GM21381 (cell line): ENCODE data around the gene CARM1.

ENCODE experiments used
- ATAC-seq: cut with Tn5 transposase; IDR thresholded peaks from one replicate; pipeline ENCODE4 v1.9.1; 2021; ENCODE audit warnings: mild to moderate bottlenecking, moderate library complexity; ENCODE audit not compliant: unreplicated experiment

CARM1 gene

DNA sequence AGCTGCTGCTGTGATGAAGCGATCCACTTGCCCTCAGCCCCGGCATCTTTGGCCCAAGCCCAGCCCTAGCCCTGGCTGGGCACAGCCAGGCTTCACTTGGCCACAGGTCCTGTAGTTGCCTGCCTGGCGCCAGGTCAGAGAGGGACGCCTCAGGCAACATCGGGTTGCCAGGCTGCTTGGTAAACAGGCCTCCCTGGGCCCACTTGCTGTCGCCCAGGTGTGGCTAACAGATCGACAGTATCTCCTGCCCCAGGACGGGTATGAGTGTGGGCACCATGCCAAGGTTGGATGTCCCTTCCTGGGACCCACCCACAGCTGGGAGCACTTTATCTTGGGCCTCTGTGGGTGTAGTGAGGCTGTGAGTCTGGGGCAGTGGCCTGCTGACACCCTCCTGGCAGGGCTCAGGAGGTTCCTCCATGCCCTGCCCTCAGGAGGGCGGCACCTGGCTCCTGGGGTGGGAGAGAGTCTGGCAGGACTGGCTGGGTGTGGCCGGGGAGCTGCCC is 27.8 kb downstream of the CARM1 start:
- ATAC-seq: no peak

- no peak for ATAC-seq
These were observed 36.6 kb downstream of the CARM1 start for GRCh38 chr19:10907925-10908324.

DNA sequence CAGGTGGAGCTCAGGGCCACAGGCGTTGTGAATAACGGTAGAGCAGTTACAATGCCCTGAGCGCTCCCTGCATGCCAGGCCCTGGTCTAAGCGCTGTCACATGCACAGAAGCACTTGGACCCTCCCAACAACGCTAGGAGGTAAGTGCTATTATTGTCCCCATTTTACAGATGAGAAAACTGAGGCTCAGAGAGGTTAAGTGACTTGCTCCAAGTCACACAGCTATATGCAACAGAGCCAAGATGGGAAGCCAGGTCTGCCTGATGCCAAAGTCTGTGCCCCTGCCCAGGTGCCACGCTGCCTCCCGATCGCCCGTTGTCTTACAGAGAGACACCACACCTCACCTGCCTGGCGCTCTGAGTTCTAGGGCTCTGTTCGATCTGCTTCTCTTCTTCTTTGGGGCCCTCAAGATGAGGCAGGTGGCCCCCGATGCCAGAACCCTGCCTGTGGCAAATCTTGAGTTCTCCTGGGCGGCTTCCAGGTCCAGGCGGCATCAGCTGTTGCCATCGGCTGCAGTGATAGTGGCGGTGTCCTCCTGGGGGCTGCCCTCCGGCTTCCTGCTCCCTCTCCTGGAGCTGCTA is 37.1 kb downstream of the CARM1 start:
- no peak for ATAC-seq

- no peak for ATAC-seq
These were observed 40.4 kb downstream of the CARM1 start for GRCh38 chr19:10911579-10912363.

GRCh38 chr19:10912619-10913018 is 41.3 kb downstream of the CARM1 start:
- no peak for ATAC-seq

DNA sequence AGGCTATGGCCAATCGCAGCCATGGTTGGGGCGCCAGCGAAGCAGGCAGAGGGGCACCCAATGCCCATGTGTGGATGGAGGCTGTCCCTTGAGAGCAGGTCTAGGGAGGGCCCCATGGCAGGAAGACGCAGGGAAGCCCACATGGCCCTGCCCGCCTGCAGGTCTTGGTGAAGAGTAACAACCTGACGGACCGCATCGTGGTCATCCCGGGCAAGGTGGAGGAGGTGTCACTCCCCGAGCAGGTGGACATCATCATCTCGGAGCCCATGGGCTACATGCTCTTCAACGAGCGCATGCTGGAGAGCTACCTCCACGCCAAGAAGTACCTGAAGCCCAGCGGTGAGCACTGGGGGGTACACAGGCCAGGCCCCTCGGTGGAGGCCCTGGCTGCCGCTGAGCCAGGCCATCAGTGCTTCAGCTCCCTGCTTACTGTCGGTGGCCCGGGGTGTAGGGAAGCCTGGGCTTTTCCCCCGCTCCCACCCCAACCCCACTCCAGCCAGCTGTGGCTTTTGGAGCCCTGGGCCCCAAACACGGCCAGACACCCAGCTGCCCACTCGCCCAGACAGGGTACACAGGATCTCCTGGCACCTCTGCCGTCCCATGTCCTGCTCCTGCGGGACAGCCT is 42.5 kb downstream of the CARM1 start:
- ATAC-seq: no peak

- ATAC-seq: no peak
These were observed 44.1 kb downstream of the CARM1 start for GRCh38 chr19:10915130-10916091.

DNA sequence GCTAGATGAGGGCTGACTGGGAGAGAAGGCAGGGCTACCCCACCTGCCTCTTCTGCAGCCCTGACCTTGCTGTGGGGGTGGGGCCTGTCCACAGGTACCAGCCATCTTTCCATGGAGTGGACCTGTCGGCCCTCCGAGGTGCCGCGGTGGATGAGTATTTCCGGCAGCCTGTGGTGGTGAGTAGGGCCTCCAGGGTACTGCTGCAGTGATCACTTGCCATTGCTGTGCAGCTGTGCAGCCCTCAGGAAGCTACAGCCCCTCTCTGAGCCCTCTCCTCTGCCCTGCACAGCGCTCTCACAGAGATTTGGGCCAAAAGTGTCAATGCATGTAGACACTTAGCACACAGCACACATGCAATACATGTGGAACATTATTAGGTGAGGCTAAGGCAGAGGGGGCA is 45.2 kb downstream of the CARM1 start:
- ATAC-seq: no peak

- no peak for ATAC-seq
These were observed 47.0 kb downstream of the CARM1 start for GRCh38 chr19:10918359-10918758.

DNA sequence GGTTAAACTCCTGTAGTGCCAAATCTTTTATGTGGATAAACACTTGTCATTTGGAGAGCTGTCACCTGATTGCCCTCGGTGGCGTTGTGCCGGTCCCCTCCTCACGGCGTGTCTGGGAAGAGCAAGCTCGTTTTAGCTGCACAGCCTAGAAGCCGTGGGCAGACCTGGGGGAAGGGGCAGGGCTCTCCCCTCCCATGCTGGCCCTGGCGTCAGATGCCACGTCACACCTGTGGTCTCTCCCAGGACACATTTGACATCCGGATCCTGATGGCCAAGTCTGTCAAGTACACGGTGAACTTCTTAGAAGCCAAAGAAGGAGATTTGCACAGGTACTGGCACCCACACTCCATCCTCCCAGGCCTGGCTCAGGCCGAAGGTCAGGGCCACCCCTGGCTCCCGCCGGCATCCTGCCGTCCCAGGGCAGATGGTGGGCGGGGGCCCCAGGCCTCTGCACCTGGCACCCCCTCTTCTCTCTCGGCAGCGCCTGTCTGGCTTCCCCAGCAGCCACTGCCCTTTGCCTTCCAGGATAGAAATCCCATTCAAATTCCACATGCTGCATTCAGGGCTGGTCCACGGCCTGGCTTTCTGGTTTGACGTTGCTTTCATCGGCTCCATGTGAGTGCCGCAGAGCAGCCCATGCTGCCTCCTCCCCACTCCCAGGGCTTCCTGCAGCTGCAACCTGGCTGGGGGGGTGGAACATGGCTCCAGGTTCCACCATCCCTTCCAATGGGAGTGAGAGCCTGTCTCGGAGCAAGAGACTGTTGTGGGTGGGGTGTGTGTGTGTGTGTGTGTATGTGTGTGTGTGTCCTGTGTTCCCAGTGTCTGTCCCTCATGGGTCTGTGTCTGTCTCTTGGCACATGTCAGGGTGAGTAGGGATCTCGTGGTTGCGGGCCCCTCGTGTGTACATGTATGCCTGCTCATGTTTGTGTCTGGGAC is 48.3 kb downstream of the CARM1 start:
- ATAC-seq: no peak

DNA sequence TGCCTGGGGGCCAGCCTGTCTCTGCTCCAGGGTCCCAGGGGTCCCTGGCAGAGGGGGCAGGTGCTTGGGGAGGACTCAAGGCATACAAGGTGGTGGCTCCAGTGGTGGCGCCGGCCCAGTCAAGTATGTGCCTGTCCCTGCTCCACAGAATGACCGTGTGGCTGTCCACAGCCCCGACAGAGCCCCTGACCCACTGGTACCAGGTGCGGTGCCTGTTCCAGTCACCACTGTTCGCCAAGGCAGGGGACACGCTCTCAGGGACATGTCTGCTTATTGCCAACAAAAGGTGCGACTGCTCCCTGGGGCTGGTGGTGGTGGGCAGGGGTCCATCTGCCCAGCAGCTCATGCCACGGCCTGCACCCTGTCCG is 48.9 kb downstream of the CARM1 start:
- no peak for ATAC-seq

- no peak for ATAC-seq
These were observed 49.4 kb downstream of the CARM1 start for GRCh38 chr19:10920781-10921180.

DNA sequence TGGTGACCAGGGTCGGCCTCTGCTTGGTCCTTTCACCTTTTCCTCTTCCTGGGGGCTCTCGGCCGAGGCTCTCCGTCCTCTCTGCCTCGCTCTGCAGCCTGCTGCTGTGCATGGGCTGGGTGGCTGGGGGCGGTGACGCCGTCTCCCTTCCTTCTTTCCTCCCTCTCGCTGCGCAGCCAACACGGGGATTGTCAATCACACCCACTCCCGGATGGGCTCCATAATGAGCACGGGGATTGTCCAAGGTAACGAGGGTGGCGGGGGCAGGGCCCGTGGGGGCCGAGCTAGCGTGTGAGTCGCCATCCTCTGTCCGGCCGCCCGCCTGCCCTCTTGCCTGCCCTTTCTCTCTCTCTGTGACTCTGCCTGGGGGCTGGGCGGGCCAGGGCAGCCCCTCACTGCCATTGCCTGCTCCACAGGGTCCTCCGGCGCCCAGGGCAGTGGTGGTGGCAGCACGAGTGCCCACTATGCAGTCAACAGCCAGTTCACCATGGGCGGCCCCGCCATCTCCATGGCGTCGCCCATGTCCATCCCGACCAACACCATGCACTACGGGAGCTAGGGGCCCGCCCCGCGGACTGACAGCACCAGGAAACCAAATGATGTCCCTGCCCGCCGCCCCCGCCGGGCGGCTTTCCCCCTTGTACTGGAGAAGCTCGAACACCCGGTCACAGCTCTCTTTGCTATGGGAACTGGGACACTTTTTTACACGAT is 50.0 kb downstream of the CARM1 start:
- ATAC-seq: no peak

- no peak for ATAC-seq
These were observed 50.7 kb downstream of the CARM1 start for GRCh38 chr19:10921910-10922637.

DNA sequence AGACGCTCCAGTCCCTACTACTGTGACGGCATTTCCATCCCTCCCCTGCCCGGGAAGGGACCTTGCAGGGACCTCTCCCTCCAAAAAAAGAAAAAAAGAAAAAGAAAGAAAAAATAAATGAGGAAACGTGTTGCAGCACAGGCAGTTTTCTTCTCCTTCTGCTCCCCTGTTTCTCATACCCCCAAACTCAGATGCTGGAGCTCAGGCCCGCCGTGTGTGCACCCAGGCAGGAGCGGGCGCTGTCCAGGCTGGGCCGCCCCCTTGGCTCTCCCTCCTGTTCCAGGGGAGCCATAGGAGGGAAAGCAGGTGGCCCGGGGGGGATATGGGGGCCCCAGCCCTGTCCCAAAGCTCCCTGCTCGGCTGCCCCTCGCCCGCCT is 51.3 kb downstream of the CARM1 start:
- ATAC-seq: no peak

DNA sequence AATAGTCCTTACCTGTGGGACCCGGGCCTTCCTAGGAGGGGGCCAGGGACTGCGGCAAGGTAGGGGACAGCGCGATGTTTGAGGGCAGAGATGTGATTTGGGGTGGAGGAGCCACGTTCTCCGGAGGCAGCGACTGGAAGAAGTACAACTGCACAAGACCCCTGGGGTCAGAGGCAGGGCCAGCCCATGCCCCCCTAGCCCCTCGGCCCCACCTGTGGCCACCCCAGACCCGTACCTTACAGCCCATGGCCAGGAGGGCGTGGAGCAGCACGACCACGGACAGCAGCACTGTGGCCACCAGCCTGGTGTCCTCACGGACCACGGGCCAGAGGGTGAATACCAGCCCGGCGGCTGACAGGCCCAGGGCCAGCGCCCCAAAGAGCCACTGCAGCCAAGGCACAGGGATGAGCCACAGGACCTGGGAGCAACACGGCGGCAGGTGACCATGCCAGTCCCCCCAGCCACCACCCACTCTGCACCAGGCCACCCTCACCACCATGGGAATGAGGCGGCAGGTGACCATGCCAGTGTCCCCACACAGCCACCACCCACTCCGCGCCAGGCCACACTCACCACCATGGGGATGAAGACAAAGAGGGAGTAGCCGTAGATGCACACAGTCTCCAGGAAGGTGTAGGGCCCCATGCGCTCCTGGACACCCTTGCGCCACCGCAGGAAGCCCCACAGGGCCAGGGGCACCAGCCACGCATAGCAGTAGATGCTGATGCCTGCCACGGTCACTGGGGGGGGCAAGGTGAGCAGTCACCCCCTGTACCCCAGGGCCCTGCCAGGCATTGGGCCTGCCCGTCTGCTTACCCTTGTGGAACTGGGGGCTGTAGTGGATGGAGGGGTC is 52.1 kb downstream of the CARM1 start:
- ATAC-seq: no peak

DNA sequence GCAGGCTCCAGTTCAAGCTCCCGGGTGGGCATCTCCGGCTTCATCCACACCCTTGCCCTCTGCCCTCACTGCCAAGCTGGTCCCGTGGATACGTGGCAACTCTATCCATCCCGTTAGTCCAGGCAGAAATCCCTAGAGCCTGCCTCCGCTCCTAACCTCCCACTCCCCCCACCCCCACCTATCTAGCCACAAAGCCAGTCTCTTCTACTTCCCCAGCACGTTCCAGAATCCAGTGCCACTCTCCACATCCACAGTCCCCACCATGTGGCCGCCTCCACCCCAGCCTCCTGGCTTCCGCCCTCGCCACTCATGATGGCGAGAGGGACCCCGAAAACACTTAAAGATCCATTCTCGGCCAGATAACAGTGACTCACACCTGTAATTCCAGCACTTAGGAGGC is 53.2 kb downstream of the CARM1 start:
- no peak for ATAC-seq
